Natural killer cell (primary cell): ENCODE data around the gene MAGEH1. TPM values are rescaled to one million over a fixed set of nuclear protein-coding genes. Genes with fewer than 3 reads are reported as not detected.
"Not testable (repeated sequence)": the region's sequence is repeated elsewhere in the genome, so short reads cannot be mapped to it uniquely, and the experiment has no call there.

Experiments
- ATAC-seq, 3 donors: fragments of 150-1000 bp in 2 of 3; fragments of 200-7000 bp in 1 of 3; cut with Tn5 transposase; 1 replicate in 1 of 3; 2 replicates in 2 of 3; pipeline ENCODE4 v1.10.0; 2021; ENCODE audit warnings: mild to moderate bottlenecking in 2 of 3, moderate library complexity in 2 of 3
- DNase-seq, 2 donors: peaks; one replicate each; pipeline versions ENCODE4 v3.0.0 to v3.0.0-alpha.2; 2013 to 2021; ENCODE audit warnings: mixed read lengths in 1 of 2
- H3K27ac ChIP-seq: one replicate; pipeline ENCODE4 v1.5.1; 2013; ENCODE audit warnings: mild to moderate bottlenecking, low read length
- H3K27me3 ChIP-seq: one replicate; pipeline ENCODE4 v1.6.1; 2013; ENCODE audit warnings: low read length; ENCODE audit not compliant: control insufficient read depth, insufficient read depth
- H3K36me3 ChIP-seq: one replicate; pipeline ENCODE4 v1.6.1; 2013; ENCODE audit warnings: low read length; ENCODE audit not compliant: control insufficient read depth, insufficient read depth
- H3K4me1 ChIP-seq: one replicate; pipeline ENCODE4 v1.6.1; 2013; ENCODE audit warnings: low read length; ENCODE audit not compliant: control insufficient read depth, insufficient read depth
- H3K4me3 ChIP-seq: one replicate; pipeline ENCODE4 v1.5.1; 2013; ENCODE audit warnings: low read length
- H3K9me3 ChIP-seq: one replicate; pipeline ENCODE4 v1.6.1; 2013; ENCODE audit warnings: low read length; ENCODE audit not compliant: control insufficient read depth, insufficient read depth
- H3K27ac Mint-ChIP-seq, 2 donors: one replicate each; pipeline ENCODE4 v1.8.0; 2022; ENCODE audit warnings: mild to moderate bottlenecking in 2 of 2, mixed read lengths in 2 of 2, moderate library complexity in 1 of 2
- H3K27me3 Mint-ChIP-seq, 2 donors: one replicate each; pipeline ENCODE4 v1.8.0; 2022; ENCODE audit warnings: low read depth in 2 of 2, mixed read lengths in 2 of 2
- H3K36me3 Mint-ChIP-seq: one replicate; pipeline ENCODE4 v1.8.0; 2022; ENCODE audit warnings: mixed read lengths
- H3K4me1 Mint-ChIP-seq, 2 donors: one replicate each; pipeline ENCODE4 v1.8.0; 2022; ENCODE audit warnings: mixed read lengths in 2 of 2
- H3K4me3 Mint-ChIP-seq: one replicate; pipeline ENCODE4 v1.8.0; 2022; ENCODE audit warnings: mild to moderate bottlenecking, moderate library complexity, mixed read lengths
- H3K9me3 Mint-ChIP-seq, 2 donors: one replicate each; pipeline ENCODE4 v1.8.0; 2022; ENCODE audit warnings: mixed read lengths in 2 of 2
- WGBS: methylation state at CpG from one replicate; pipeline ENCODE4 v1.1.7; 2013; ENCODE audit warnings: missing lambda C conversion rate; ENCODE audit not compliant: insufficient coverage; 5-methylcytosine and 5-hydroxymethylcytosine counted together
- intact Hi-C: fragments of 100-400 bp; cut with micrococcal nuclease; formaldehyde crosslinking; loops from one replicate; pipeline ENCODE4 v1.14.2; 2022
- total RNA-seq, 4 donors: library from RNA; stranded (reverse); fragments of 120-200 nt in 1 of 4; gene quantifications; one replicate each; pipeline versions ENCODE4 v1.2.3 to v1.2.4, GENCODE V29; 2013 to 2022
- TF ChIP-seq, protein P1 (sequence below): fragments of 200-600 bp; IDR thresholded peaks from one replicate; pipeline ENCODE4 v1.8.0; 2022; ENCODE audit warnings: antibody characterized with exemption

MAGEH1 gene
- total RNA-seq, 3 donors from 2014 or later (not counting 1 experiment from before 2014, with no cell fraction given), result 10.7 to 13.0 (median 12.9) TPM

DNA sequence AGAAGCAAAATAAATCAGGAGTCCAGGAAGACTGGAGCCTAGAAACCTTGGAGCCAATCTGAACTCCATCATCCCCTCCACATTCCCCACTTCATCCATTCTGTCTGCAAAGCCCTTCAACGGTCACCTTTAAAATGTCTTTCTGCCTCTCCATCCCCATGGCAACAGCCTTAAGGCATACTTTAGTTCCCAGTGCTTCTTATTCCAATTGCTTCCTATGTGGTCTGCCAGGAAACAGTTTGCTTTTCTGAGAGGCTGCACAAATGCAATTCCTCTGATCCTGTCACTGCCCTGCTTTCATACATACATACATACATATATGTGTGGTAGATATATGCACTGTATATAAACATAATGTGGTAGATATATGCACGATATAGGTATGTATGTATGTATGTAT lies 786 bp upstream of the MAGEH1 start:
- intact Hi-C loops, result no loop called here
- Histone ChIP-seq H3K27me3 (no peaks in the 10 kb centered on the region), H3K36me3 (no peaks in the 10 kb centered on the region), H3K9me3 (no peaks in the 10 kb centered on the region), H3K4me1 (peaks cover 12% of the 10 kb centered on the region), H3K4me3 (no peak overlapping the region), H3K27ac (no peak overlapping the region)
- TF ChIP-seq, protein P1, sequence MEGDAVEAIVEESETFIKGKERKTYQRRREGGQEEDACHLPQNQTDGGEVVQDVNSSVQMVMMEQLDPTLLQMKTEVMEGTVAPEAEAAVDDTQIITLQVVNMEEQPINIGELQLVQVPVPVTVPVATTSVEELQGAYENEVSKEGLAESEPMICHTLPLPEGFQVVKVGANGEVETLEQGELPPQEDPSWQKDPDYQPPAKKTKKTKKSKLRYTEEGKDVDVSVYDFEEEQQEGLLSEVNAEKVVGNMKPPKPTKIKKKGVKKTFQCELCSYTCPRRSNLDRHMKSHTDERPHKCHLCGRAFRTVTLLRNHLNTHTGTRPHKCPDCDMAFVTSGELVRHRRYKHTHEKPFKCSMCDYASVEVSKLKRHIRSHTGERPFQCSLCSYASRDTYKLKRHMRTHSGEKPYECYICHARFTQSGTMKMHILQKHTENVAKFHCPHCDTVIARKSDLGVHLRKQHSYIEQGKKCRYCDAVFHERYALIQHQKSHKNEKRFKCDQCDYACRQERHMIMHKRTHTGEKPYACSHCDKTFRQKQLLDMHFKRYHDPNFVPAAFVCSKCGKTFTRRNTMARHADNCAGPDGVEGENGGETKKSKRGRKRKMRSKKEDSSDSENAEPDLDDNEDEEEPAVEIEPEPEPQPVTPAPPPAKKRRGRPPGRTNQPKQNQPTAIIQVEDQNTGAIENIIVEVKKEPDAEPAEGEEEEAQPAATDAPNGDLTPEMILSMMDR, result no peak
- H3K27ac Mint-ChIP-seq, result peak overlapping the region in 1 of 2 donors; percentile 90
- H3K36me3 Mint-ChIP-seq, result no peaks in the 10 kb centered on the region
- H3K4me3 Mint-ChIP-seq, result peak overlapping the region; percentile 93
- no peaks in the 10 kb centered on the region for H3K9me3 Mint-ChIP-seq
- H3K27me3 Mint-ChIP-seq, result peaks cover 8 to 20% of the 10 kb centered on the region in 2 donors
- H3K4me1 Mint-ChIP-seq, result peaks cover 18 to 24% of the 10 kb centered on the region in 2 donors
- ATAC-seq, result no peak
- WGBS, result 71% methylated on average over 1 of the region's 2 CpGs
- DNase-seq, result peak in 1 of 2 donors; percentile 2

DNA sequence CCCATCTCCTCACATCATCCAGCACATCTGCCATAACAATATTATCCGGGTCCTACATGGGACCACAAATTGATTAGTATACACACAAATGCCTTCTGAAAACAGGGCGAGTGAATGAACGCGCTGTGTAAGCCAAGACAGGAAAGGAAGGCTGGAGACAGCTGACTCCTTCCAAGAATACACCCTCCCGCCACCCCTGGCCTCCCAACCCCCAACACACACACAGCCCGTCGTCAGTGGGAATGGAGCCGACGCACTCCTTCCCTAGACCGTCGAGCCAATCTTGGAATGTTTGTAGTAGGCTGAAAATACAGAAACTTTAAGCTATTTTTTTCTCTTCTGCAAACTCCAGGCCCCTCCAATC lies 319 bp upstream of the MAGEH1 start:
- Mint-ChIP-seq H3K9me3 (no peaks in the 10 kb centered on the region), H3K36me3 (no peaks in the 10 kb centered on the region), H3K4me3 (peak overlapping the region; percentile 93), H3K27ac (peak overlapping the region; percentile 90 to 93), H3K4me1 (peaks cover 18 to 24% of the 10 kb centered on the region in 2 donors), H3K27me3 (peaks cover 6 to 16% of the 10 kb centered on the region in 2 donors)
- Histone ChIP-seq H3K4me1 (peaks cover 12% of the 10 kb centered on the region), H3K9me3 (no peaks in the 10 kb centered on the region), H3K27ac (peak overlapping the region; percentile 89), H3K36me3 (no peaks in the 10 kb centered on the region), H3K4me3 (peak overlapping the region; percentile 61), H3K27me3 (no peaks in the 10 kb centered on the region)
- TF ChIP-seq, protein P1, result no peak
- 0% methylated on average over 4 of the region's 11 CpGs for WGBS
- DNase-seq, result no peak
- ATAC-seq, result peak in 2 of 3 donors; percentile 4 to 16
- intact Hi-C loops, result no loop called here

DNA sequence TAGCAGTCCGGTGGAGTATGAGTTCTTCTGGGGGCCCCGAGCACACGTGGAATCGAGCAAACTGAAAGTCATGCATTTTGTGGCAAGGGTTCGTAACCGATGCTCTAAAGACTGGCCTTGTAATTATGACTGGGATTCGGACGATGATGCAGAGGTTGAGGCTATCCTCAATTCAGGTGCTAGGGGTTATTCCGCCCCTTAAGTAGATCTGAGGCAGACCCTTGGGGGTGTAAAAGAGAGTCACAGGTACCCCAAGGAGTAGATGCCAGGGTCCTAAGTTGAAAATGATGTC lies 852 bp downstream of the MAGEH1 start:
- peaks cover 0 to 7% of the 10 kb centered on the region in 2 donors for H3K27me3 Mint-ChIP-seq
- H3K27me3 ChIP-seq, result no peaks in the 10 kb centered on the region
- DNase-seq (no peak), ATAC-seq (peak in 1 of 3 donors; percentile 6)
- H3K4me3 ChIP-seq, result peak overlapping the region; percentile 61
- H3K4me1 ChIP-seq, result peaks cover 12% of the 10 kb centered on the region
- H3K9me3 Mint-ChIP-seq, result no peaks in the 10 kb centered on the region
- H3K9me3 ChIP-seq, result no peaks in the 10 kb centered on the region
- peak overlapping the region; percentile 90 to 93 for H3K27ac Mint-ChIP-seq
- no peaks in the 10 kb centered on the region for H3K36me3 ChIP-seq
- H3K36me3 Mint-ChIP-seq, result no peaks in the 10 kb centered on the region
- peak overlapping the region; percentile 93 for H3K4me3 Mint-ChIP-seq
- peak overlapping the region; percentile 89 for H3K27ac ChIP-seq
- intact Hi-C loops, result no loop called here
- H3K4me1 Mint-ChIP-seq, result peaks cover 18 to 24% of the 10 kb centered on the region in 2 donors
- TF ChIP-seq, protein P1, result no peak
- WGBS, result 2% methylated on average over 9 of the region's 9 CpGs

DNA sequence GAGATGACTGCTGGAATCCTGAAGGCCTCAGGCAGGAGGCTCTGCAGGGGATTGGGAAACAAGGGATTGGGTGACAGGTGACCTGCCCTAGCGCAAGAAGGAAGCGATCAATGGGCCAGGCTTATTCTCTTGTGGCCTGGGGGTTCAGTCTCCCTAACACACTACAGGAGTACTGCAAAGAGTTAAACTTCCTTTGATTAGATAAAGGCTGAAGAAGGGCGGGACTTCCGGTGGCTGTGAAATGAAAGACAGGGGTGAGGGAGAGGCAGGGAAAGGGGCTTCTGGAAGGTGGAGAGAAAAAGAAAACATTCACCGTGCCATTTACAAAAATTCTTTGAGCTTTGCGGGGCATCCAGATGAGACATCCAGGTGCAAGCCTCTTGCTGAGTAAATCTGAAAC lies 3.8 kb downstream of the MAGEH1 start:
- H3K36me3 ChIP-seq, H3K27me3 ChIP-seq, H3K4me3 ChIP-seq, ATAC-seq, H3K27me3 Mint-ChIP-seq, H3K4me3 Mint-ChIP-seq, H3K27ac Mint-ChIP-seq, intact Hi-C loops, H3K36me3 Mint-ChIP-seq, H3K9me3 ChIP-seq, H3K27ac ChIP-seq, H3K9me3 Mint-ChIP-seq, DNase-seq: not testable (repeated sequence)
- peaks cover 12% of the 10 kb centered on the region for H3K4me1 ChIP-seq
- no CpG with 5 or more reads among the region's 6 CpGs for WGBS
- peaks cover 18 to 23% of the 10 kb centered on the region in 2 donors for H3K4me1 Mint-ChIP-seq

DNA sequence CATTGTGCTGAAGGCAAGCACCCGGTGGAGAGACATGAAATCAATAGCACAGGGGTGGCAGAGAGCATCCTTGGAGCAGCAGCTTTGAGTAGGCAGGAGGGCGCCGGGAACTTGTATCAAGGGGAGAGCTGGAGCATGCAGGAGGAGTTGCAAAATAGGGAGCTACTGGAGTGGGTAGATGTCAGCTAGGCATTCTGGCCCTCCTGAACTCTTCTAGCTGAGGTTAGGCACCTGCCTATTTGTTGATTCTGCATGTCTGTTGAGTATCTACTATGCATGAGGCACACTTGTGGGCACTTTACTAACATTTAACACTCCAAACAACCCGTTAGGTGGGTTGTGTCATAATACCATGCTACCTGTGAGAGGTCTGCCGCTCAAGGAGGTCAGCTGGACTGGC lies 7.5 kb downstream of the MAGEH1 start:
- H3K36me3 ChIP-seq, intact Hi-C loops, H3K27me3 Mint-ChIP-seq, H3K4me3 ChIP-seq, H3K27ac ChIP-seq, H3K9me3 ChIP-seq, ATAC-seq, H3K4me3 Mint-ChIP-seq, DNase-seq, H3K27ac Mint-ChIP-seq, H3K4me1 Mint-ChIP-seq, H3K9me3 Mint-ChIP-seq, H3K27me3 ChIP-seq, H3K4me1 ChIP-seq, H3K36me3 Mint-ChIP-seq: not testable (repeated sequence)
- no CpG with 5 or more reads among the region's 5 CpGs for WGBS

DNA sequence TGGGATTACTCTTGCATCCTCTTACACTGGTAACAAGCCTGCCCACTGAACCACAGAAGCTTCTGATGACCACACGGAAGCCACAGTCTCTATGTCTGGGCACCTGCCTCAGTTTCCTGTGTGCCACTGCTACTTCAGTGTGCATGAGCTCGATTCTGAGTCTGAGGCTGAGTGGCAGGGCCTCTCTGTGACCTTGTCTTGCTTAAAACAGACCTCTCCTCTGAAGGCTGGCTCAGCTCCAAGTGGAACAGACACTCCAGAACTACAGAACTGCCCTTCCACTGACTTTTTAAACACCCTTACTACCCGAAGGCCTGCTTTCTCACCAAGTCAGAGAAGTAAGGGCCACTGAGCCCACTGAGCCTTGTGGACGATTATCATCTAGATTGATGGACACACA lies 8.0 kb downstream of the MAGEH1 start:
- H3K4me1 ChIP-seq, H3K27ac ChIP-seq, DNase-seq, H3K27ac Mint-ChIP-seq, H3K4me3 ChIP-seq, H3K36me3 Mint-ChIP-seq, H3K36me3 ChIP-seq, intact Hi-C loops, H3K4me1 Mint-ChIP-seq, H3K9me3 ChIP-seq, H3K4me3 Mint-ChIP-seq, H3K9me3 Mint-ChIP-seq, H3K27me3 Mint-ChIP-seq, H3K27me3 ChIP-seq: not testable (repeated sequence)
- peak in 1 of 3 donors; percentile 49 for ATAC-seq
- no CpG with 5 or more reads among the region's 4 CpGs for WGBS
